GM06990 (cell line): Measurements from ENCODE around the gene MITF.
A peak's percentile ranks its signal among the peaks of the same experiment; 100 is the strongest.

Experiments
- DNase-seq: peaks from one replicate; pipeline ENCODE4 v3.0.0-alpha.2; 2011; ENCODE audit not compliant: insufficient read length; ENCODE audit errors: extremely low read depth
- H3K27me3 ChIP-seq: replicated peaks from 2 replicates; pipeline ENCODE4 v1.6.0; 2011; ENCODE audit warnings: low read length; ENCODE audit not compliant: control insufficient read depth, insufficient read depth
- H3K36me3 ChIP-seq: 2 replicates; pipeline ENCODE4 v1.5.1; 2011; ENCODE audit warnings: low read length; ENCODE audit not compliant: control insufficient read depth, insufficient read depth
- H3K4me3 ChIP-seq: replicated peaks from 2 replicates; pipeline ENCODE4 v1.5.1; 2011; ENCODE audit warnings: low read depth, mild to moderate bottlenecking, control low read depth, low read length
- CTCF ChIP-seq: IDR thresholded peaks from 2 replicates; pipeline ENCODE4 v1.5.1; 2011; ENCODE audit warnings: low read length, control low read depth, mild to moderate bottlenecking, inconsistent platforms; ENCODE audit not compliant: insufficient read depth, poor library complexity, severe bottlenecking

The MITF gene

GRCh38 chr3:69729147-69729919 lies 9.9 kb upstream of the MITF start:
- H3K27me3 ChIP-seq: no peaks in the 10 kb centered on the region
- DNase-seq: no peak
- H3K4me3 ChIP-seq: no peak overlapping the region
- no peaks in the 10 kb centered on the region for H3K36me3 ChIP-seq
- TF ChIP-seq CTCF: no peak

- Histone ChIP-seq H3K27me3 (no peaks in the 10 kb centered on the region), H3K36me3 (no peaks in the 10 kb centered on the region), H3K4me3 (no peak overlapping the region)
- no peak for TF ChIP-seq CTCF
- no peak for DNase-seq
These were observed 8.2 kb upstream of the MITF start for GRCh38 chr3:69731080-69731479.

- TF ChIP-seq CTCF: no peak
- no peak for DNase-seq
- peaks cover 3% of the 10 kb centered on the region for H3K27me3 ChIP-seq
- H3K36me3 ChIP-seq: no peaks in the 10 kb centered on the region
- no peak overlapping the region for H3K4me3 ChIP-seq
These were observed 3.4 kb upstream of the MITF start for GRCh38 chr3:69735893-69736292.

- no peak overlapping the region for H3K4me3 ChIP-seq
- peaks cover 3% of the 10 kb centered on the region for H3K27me3 ChIP-seq
- DNase-seq: no peak
- H3K36me3 ChIP-seq: no peaks in the 10 kb centered on the region
- TF ChIP-seq CTCF: no peak
These were observed 1.9 kb upstream of the MITF start for GRCh38 chr3:69737392-69737791.

GRCh38 chr3:69738315-69738714 lies 949 bp upstream of the MITF start:
- H3K4me3 ChIP-seq: no peak overlapping the region
- H3K36me3 ChIP-seq: no peaks in the 10 kb centered on the region
- H3K27me3 ChIP-seq: peaks cover 3% of the 10 kb centered on the region
- no peak for DNase-seq
- TF ChIP-seq CTCF: no peak

GRCh38 chr3:69738859-69739203 lies 433 bp upstream of the MITF start:
- Histone ChIP-seq H3K4me3 (peak overlapping the region; percentile 68), H3K36me3 (no peaks in the 10 kb centered on the region), H3K27me3 (peaks cover 3% of the 10 kb centered on the region)
- DNase-seq: no peak
- no peak for TF ChIP-seq CTCF
